Caco-2 (cell line): ENCODE results near the gene DIMT1. TPM values are rescaled to one million over a fixed set of nuclear protein-coding genes. Genes with fewer than 3 reads are reported as not detected.

Experiments
- BruUV-seq: library from RNA; stranded (reverse); fragments of 400-500 nt; replicated peaks from 2 replicates; lab custom pipeline; 2021; lab: Mats Ljungman, UMichigan
- CTCF ChIA-PET: fragments of 300-600 bp; sonication (Branson Sonifier 250); formaldehyde crosslinking; loops from one replicate; lab custom pipeline; 2022; ENCODE audit warnings: antibody characterized with exemption; lab: Charles Lee
- POLR2A ChIA-PET: fragments of 300-600 bp; sonication (Branson Sonifier 250); formaldehyde crosslinking; loops from one replicate; lab custom pipeline; 2022; ENCODE audit warnings: antibody characterized with exemption; lab: Charles Lee
- DNase-seq, 2 experiments: peaks; one replicate each; pipeline versions ENCODE4 v3.0.0 to v3.0.0-alpha.2; 2020 to 2022
- H3K27me3 ChIP-seq: replicated peaks from 2 replicates; pipeline ENCODE4 v1.6.0; 2011; ENCODE audit warnings: low read length; ENCODE audit not compliant: control insufficient read depth, insufficient read depth
- H3K36me3 ChIP-seq: 2 replicates; pipeline ENCODE4 v1.5.1; 2011; ENCODE audit warnings: low read length; ENCODE audit not compliant: control insufficient read depth, insufficient read depth
- H3K4me1 ChIP-seq: fragments of 250-450 bp; sonication (Bioruptor Pico); 2 replicates; pipeline ENCODE4 v1.5.1; 2020; ENCODE audit warnings: mild to moderate bottlenecking
- H3K4me3 ChIP-seq: 2 replicates; pipeline ENCODE4 v1.5.1; 2011; ENCODE audit warnings: low read depth, mild to moderate bottlenecking, control low read depth, low read length
- H3K9me3 ChIP-seq: fragments of 250-450 bp; sonication (Bioruptor Pico); 2 replicates; pipeline ENCODE4 v1.5.1; 2020; ENCODE audit warnings: mild to moderate bottlenecking, moderate library complexity
- H3K27ac Mint-ChIP-seq: one replicate; pipeline ENCODE4 v1.8.0; 2022; ENCODE audit warnings: mixed read lengths; ENCODE audit not compliant: unreplicated experiment
- H3K27me3 Mint-ChIP-seq: one replicate; pipeline ENCODE4 v1.8.0; 2022; ENCODE audit warnings: mixed read lengths; ENCODE audit not compliant: insufficient read depth, unreplicated experiment
- H3K36me3 Mint-ChIP-seq: one replicate; pipeline ENCODE4 v1.8.0; 2022; ENCODE audit warnings: mild to moderate bottlenecking, mixed read lengths; ENCODE audit not compliant: insufficient read depth, unreplicated experiment
- H3K4me1 Mint-ChIP-seq: one replicate; pipeline ENCODE4 v1.8.0; 2022; ENCODE audit warnings: low read depth, mixed read lengths; ENCODE audit not compliant: unreplicated experiment
- H3K4me3 Mint-ChIP-seq: one replicate; pipeline ENCODE4 v1.8.0; 2022; ENCODE audit warnings: mild to moderate bottlenecking, moderate library complexity, mixed read lengths; ENCODE audit not compliant: unreplicated experiment
- H3K9me3 Mint-ChIP-seq: one replicate; pipeline ENCODE4 v1.8.0; 2022; ENCODE audit warnings: mixed read lengths; ENCODE audit not compliant: unreplicated experiment
- CTCF ChIP-seq, 2 experiments: fragments of 200-600 bp in 1 of 2; IDR thresholded peaks; 1 replicate in 1 of 2; 2 replicates in 1 of 2; pipeline versions ENCODE4 v1.5.1 to v1.8.0; 2011 to 2022; ENCODE audit warnings: antibody characterized with exemption in 1 of 2, control low read depth in 1 of 2, inconsistent platforms in 1 of 2, low read depth in 1 of 2, low read length in 1 of 2, mild to moderate bottlenecking in 1 of 2, moderate library complexity in 1 of 2; ENCODE audit not compliant: insufficient read depth in 1 of 2, severe bottlenecking in 1 of 2, unreplicated experiment in 1 of 2
- intact Hi-C: fragments of 100-400 bp; cut with micrococcal nuclease; formaldehyde crosslinking; loops from one replicate; pipeline ENCODE4 v1.10.0; 2022; ENCODE audit not compliant: unreplicated experiment
- total RNA-seq: library from RNA; stranded (reverse); gene quantifications from 2 replicates; pipeline ENCODE4 v1.2.3, GENCODE V29; 2022

The DIMT1 gene
- total RNA-seq, 1 experiment from 2014 or later, result 33.4 TPM

- intact Hi-C loops, result no loop called here
- Histone ChIP-seq H3K36me3 (no peaks in the 10 kb centered on the region; the same call in 1 of the 2 replicates), H3K4me1 (peaks cover 7% of the 10 kb centered on the region), H3K27me3 (no peaks in the 10 kb centered on the region), H3K4me3 (no peak overlapping the region), H3K9me3 (no peaks in the 10 kb centered on the region)
- no peaks in the 10 kb centered on the region for H3K27me3 Mint-ChIP-seq
- no peaks in the 10 kb centered on the region for H3K4me1 Mint-ChIP-seq
- peaks cover 39% of the 10 kb centered on the region for H3K36me3 Mint-ChIP-seq
- BruUV-seq, result no TSS peak
- no peak overlapping the region for H3K27ac Mint-ChIP-seq
- H3K4me3 Mint-ChIP-seq, result no peak overlapping the region
- POLR2A ChIA-PET, result no interaction called here
- CTCF ChIA-PET, result no interaction called here
- no peak for DNase-seq
- H3K9me3 Mint-ChIP-seq, result no peaks in the 10 kb centered on the region
- no peak for TF ChIP-seq CTCF (IDR thresholded peaks at IDR 0.05; ENCODE audit: insufficient read depth in 1 of 2, low read depth in 1 of 2, low read length in 1 of 2, severe bottlenecking in 1 of 2, unreplicated experiment in 1 of 2)
Measured at GRCh38 chr5:62348723-62349481, 54.8 kb downstream of the DIMT1 start.

GRCh38 chr5:62347928-62348327, 55.8 kb downstream of the DIMT1 start:
- CTCF ChIA-PET, result no interaction called here
- no TSS peak for BruUV-seq
- Mint-ChIP-seq H3K4me3 (no peak overlapping the region), H3K9me3 (no peaks in the 10 kb centered on the region), H3K4me1 (no peaks in the 10 kb centered on the region), H3K36me3 (peaks cover 33% of the 10 kb centered on the region), H3K27me3 (no peaks in the 10 kb centered on the region), H3K27ac (no peak overlapping the region)
- DNase-seq, result no peak
- Histone ChIP-seq H3K4me1 (peaks cover 7% of the 10 kb centered on the region), H3K27me3 (no peaks in the 10 kb centered on the region), H3K9me3 (no peaks in the 10 kb centered on the region), H3K4me3 (no peak overlapping the region), H3K36me3 (no peaks in the 10 kb centered on the region; the same call in 1 of the 2 replicates)
- intact Hi-C loops, result no loop called here
- no peak for TF ChIP-seq CTCF (IDR thresholded peaks at IDR 0.05; ENCODE audit: insufficient read depth in 1 of 2, low read depth in 1 of 2, low read length in 1 of 2, severe bottlenecking in 1 of 2, unreplicated experiment in 1 of 2)
- POLR2A ChIA-PET, result no interaction called here

GRCh38 chr5:62346748-62347147, 57.0 kb downstream of the DIMT1 start:
- POLR2A ChIA-PET, result no interaction called here
- BruUV-seq, result no TSS peak
- Mint-ChIP-seq H3K27me3 (no peaks in the 10 kb centered on the region), H3K36me3 (peaks cover 25% of the 10 kb centered on the region), H3K27ac (no peak overlapping the region), H3K9me3 (no peaks in the 10 kb centered on the region), H3K4me3 (no peak overlapping the region), H3K4me1 (no peaks in the 10 kb centered on the region)
- H3K27me3 ChIP-seq, result no peaks in the 10 kb centered on the region
- peaks cover 7% of the 10 kb centered on the region for H3K4me1 ChIP-seq
- intact Hi-C loops, result no loop called here
- no peak for DNase-seq
- no peak overlapping the region for H3K4me3 ChIP-seq
- TF ChIP-seq CTCF (IDR thresholded peaks at IDR 0.05; ENCODE audit: insufficient read depth in 1 of 2, low read depth in 1 of 2, low read length in 1 of 2, severe bottlenecking in 1 of 2, unreplicated experiment in 1 of 2), result no peak
- H3K9me3 ChIP-seq, result no peaks in the 10 kb centered on the region
- H3K36me3 ChIP-seq, result no peaks in the 10 kb centered on the region; the same call in 1 of the 2 replicates
- CTCF ChIA-PET, result no interaction called here
